WI38 (cell line): ENCODE measurements around the gene FHAD1.
"Not testable (repeated sequence)": the region's sequence is repeated elsewhere in the genome, so short reads cannot be mapped to it uniquely, and the experiment has no call there.

Experiments
- H3K4me3 ChIP-seq: 2 replicates; pipeline ENCODE4 v1.5.1; 2011; ENCODE audit warnings: low read depth, mild to moderate bottlenecking, control low read depth, low read length
- CTCF ChIP-seq: IDR thresholded peaks from 2 replicates; pipeline ENCODE4 v1.5.1; 2012; ENCODE audit warnings: low read depth, mild to moderate bottlenecking, control low read depth, low read length

FHAD1 gene

GRCh38 chr1:15386164-15386749, 139.2 kb downstream of the FHAD1 start:
- no peak overlapping the region for H3K4me3 ChIP-seq
- TF ChIP-seq CTCF: no peak

- TF ChIP-seq CTCF: no peak
- no peak overlapping the region for H3K4me3 ChIP-seq
Measured at GRCh38 chr1:15388201-15388880, 141.3 kb downstream of the FHAD1 start.

- H3K4me3 ChIP-seq: not testable (repeated sequence)
Measured at GRCh38 chr1:15389828-15390227, 142.8 kb downstream of the FHAD1 start.

- TF ChIP-seq CTCF: no peak
- no peak overlapping the region for H3K4me3 ChIP-seq
Measured at GRCh38 chr1:15390667-15391066, 143.6 kb downstream of the FHAD1 start.

- H3K4me3 ChIP-seq: no peak overlapping the region
- no peak for TF ChIP-seq CTCF
Measured at GRCh38 chr1:15391366-15391765, 144.3 kb downstream of the FHAD1 start.

GRCh38 chr1:15393475-15394257, 146.6 kb downstream of the FHAD1 start:
- TF ChIP-seq CTCF: no peak
- H3K4me3 ChIP-seq: no peak overlapping the region

GRCh38 chr1:15394258-15394690, 147.3 kb downstream of the FHAD1 start:
- TF ChIP-seq CTCF: no peak
- H3K4me3 ChIP-seq: no peak overlapping the region
